Bronchial epithelial cell (primary cell): ENCODE data around the gene CNOT2. TPM values are rescaled to one million over a fixed set of nuclear protein-coding genes. Genes with fewer than 3 reads are reported as not detected.
"Not testable (repeated sequence)": the region's sequence is repeated elsewhere in the genome, so short reads cannot be mapped to it uniquely, and the experiment has no call there.

Experiments used
- DNase-seq: peaks from one replicate; pipeline ENCODE4 v3.0.0-alpha.2; 2010; ENCODE audit warnings: low read depth
- FAIRE-seq: peaks from 2 replicates; lab custom pipeline; 2011; peaks lifted over from hg19 to GRCh38; lab: Jason Lieb, UNC
- H3K27me3 ChIP-seq: 2 replicates; pipeline ENCODE4 v1.5.1; 2011; ENCODE audit warnings: low read length; ENCODE audit not compliant: control insufficient read depth, insufficient read depth
- H3K36me3 ChIP-seq: 2 replicates; pipeline ENCODE4 v1.5.1; 2011; ENCODE audit warnings: low read length; ENCODE audit not compliant: control insufficient read depth, insufficient read depth
- H3K4me3 ChIP-seq: 2 replicates; pipeline ENCODE4 v1.5.1; 2011; ENCODE audit warnings: mild to moderate bottlenecking, low read depth, low read length, control low read depth
- CTCF ChIP-seq: IDR thresholded peaks from 2 replicates; pipeline ENCODE4 v1.5.1; 2011; ENCODE audit warnings: mild to moderate bottlenecking, moderate library complexity, low read length, control low read depth, inconsistent platforms; ENCODE audit not compliant: insufficient read depth, severe bottlenecking
- total RNA-seq: library from RNA; depleted of rRNA; stranded (reverse); fragments of >200 nt; gene quantifications from 2 replicates; pipeline ENCODE4 v1.2.1, GENCODE V29; 2014

The CNOT2 gene
- total RNA-seq, 1 donor from 2014 or later = 116 TPM

- TF ChIP-seq CTCF = no peak
- no peak for DNase-seq
- FAIRE-seq = no peak
- Histone ChIP-seq H3K36me3 (peaks cover 2% of the 10 kb centered on the region), H3K27me3 (no peaks in the 10 kb centered on the region), H3K4me3 (no peak overlapping the region)
These were observed 40.0 kb downstream of the CNOT2 start for GRCh38 chr12:70283232-70283631.

DNA sequence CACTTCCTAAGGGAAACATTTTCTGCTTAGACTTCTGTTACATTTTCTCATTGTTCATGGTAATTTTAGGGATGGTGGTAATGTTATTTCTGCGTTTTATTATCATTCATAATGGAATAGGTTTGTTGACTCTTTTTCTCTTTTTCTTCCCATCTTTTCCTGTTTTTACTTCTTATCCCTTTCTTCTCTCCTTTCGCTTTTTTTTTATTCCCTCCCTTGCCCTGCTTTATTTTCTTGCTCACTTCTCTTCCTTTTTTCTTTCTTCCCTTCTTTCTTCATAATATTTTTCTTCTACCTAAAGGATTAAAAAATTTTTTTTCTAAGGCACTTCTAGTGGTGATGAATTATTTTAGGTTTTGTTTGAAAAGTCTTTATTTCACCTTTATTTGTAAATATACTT, 45.6 kb downstream of the CNOT2 start:
- peaks cover 2% of the 10 kb centered on the region for H3K36me3 ChIP-seq
- TF ChIP-seq CTCF = no peak
- H3K27me3 ChIP-seq = no peaks in the 10 kb centered on the region
- no peak overlapping the region for H3K4me3 ChIP-seq
- no peak for FAIRE-seq
- no peak for DNase-seq

GRCh38 chr12:70290116-70290515, 46.9 kb downstream of the CNOT2 start:
- DNase-seq (no peak), FAIRE-seq (no peak)
- H3K4me3 ChIP-seq = no peak overlapping the region
- H3K27me3 ChIP-seq = no peaks in the 10 kb centered on the region
- H3K36me3 ChIP-seq = peaks cover 4% of the 10 kb centered on the region
- no peak for TF ChIP-seq CTCF

DNA sequence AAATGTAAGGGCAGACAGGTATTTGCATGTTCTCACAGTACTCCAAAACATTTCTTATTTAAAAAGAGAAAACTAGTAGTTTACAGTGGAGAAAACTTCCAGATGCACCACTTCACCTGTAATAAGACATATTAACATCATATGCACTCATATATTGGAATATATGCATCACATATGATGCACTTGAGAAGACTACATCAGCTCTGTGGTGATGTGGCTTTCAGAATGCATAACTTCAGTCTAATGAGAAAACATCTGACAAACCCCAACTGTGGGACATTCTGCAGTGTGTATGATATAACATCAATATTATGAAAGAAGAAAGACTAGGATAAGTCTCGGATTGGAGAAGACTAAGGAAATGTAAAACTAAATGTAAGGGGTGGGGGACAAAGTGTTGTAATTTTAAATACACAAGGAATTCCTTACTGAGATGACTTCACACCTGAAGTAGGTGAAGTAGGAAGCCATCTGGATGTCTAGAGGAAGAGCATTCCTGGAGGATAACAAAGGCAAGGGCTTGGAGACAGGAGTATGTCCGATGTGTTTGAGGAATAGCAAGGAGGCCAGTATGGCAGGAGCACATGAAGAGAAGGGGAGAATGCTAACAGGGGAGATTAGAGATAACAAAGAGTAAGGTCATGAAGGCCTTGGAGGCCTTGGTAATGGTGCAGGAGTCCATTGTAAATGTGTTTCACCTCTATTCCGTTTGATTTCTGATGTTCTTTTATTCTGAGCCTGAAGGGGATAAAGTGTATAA, 49.0 kb downstream of the CNOT2 start:
- no peak for FAIRE-seq
- peaks cover 1% of the 10 kb centered on the region for H3K36me3 ChIP-seq
- H3K27me3 ChIP-seq = no peaks in the 10 kb centered on the region
- H3K4me3 ChIP-seq = no peak overlapping the region
- no peak for DNase-seq
- no peak for TF ChIP-seq CTCF

DNA sequence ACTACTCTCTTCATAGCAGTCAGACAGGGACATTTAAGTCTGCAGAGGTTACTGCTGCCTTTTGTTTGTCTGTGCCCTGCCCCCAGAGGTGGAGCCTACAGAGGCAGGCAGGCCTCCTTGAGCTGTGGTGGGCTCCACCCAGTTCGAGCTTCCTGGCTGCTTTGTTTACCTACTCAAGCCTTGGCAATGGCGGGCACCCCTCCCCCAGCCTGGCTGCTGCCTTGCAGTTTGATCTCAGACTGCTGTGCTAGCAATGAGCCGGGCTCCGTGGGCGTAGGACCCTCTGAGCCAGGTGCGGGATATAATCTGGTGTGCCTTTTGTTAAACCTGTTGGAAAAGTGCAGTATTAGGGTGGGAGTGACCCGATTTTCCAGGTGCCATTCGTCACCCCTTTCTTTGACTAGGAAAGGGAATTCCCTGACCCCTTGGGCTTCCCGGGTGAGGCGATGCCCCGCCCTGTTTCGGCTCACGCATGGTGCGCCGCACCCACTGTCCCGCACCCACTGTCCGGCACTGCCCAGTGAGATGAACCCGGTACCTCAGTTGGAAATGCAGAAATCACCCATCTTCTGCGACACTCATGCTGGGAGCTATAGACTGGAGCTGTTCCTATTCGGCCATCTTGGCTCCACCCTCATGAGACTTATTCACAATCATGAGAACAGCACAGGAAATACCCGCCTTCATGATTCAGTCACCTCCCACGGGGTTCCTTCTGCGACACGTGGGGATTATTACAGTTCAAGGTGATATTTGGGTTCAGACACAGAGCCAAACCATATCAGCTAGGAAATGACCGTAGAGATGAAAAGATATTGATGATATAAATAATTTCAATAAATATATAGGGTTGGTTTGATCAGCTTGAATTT, 61.7 kb downstream of the CNOT2 start:
- H3K27me3 ChIP-seq, H3K36me3 ChIP-seq, H3K4me3 ChIP-seq, FAIRE-seq: not testable (repeated sequence)
- DNase-seq = peak; percentile 37

DNA sequence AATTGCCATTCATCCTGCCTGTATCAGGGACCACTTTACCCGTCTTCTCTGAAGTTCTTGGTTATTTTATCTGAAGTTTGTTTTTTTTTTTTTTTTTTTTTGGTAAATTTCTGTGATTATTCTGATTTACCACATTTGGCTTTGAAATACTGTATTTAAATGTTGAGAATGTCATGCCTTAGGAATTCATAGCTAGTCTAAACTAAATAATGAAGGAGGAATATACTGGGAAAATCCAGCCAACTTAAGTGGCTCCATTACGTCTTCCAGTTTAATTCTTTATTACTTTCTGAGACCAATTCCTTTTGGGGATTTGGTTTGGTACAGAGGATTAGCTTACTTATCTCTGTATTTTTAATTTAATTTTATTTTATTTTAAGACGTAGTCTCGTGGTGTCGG, 62.6 kb downstream of the CNOT2 start:
- Histone ChIP-seq H3K36me3 (no peaks in the 10 kb centered on the region), H3K4me3 (no peak overlapping the region), H3K27me3 (no peaks in the 10 kb centered on the region)
- TF ChIP-seq CTCF = no peak
- DNase-seq = no peak
- no peak for FAIRE-seq
